Right lobe of liver (tissue), 6 donors: Measurements from ENCODE around the gene ATP2B1. TPM values are rescaled to one million over a fixed set of nuclear protein-coding genes. Genes with fewer than 3 reads are reported as not detected.
"Not testable (repeated sequence)": the region's sequence is repeated elsewhere in the genome, so short reads cannot be mapped to it uniquely, and the experiment has no call there.

Experiments used
- ATAC-seq, 4 donors: fragments of 200-7000 bp; cut with Tn5 transposase; one replicate each; pipeline ENCODE4 v1.9.1; 2020; ENCODE audit warnings: mild to moderate bottlenecking in 4 of 4, moderate library complexity in 4 of 4
- DNase-seq, 3 donors: peaks; one replicate each; pipeline ENCODE4 v3.0.0-alpha.2; 2020
- H3K27ac ChIP-seq, 3 donors: fragments of 200-600 bp; one replicate each; pipeline ENCODE4 v1.8.0; 2022
- H3K27me3 ChIP-seq, 2 donors: fragments of 200-600 bp; one replicate each; pipeline ENCODE4 v1.8.0; 2022
- H3K36me3 ChIP-seq, 4 donors: fragments of 200-600 bp; sonication (generic) in 1 of 4; one replicate each; pipeline versions ENCODE4 v1.5.1 to v1.8.0; 2017 to 2022; ENCODE audit warnings: control low read depth in 1 of 4
- H3K4me1 ChIP-seq, 4 donors: fragments of 200-600 bp; sonication (generic) in 1 of 4; one replicate each; pipeline versions ENCODE4 v1.5.1 to v1.8.0; 2017 to 2022; ENCODE audit warnings: control low read depth in 1 of 4
- H3K4me3 ChIP-seq, 3 donors: fragments of 200-600 bp; one replicate each; pipeline ENCODE4 v1.8.0; 2022
- H3K9me3 ChIP-seq, 4 donors: fragments of 200-600 bp; sonication (generic) in 1 of 4; one replicate each; pipeline versions ENCODE4 v1.5.1 to v1.8.0; 2017 to 2022; ENCODE audit warnings: control low read depth in 1 of 4
- CTCF ChIP-seq, 4 donors: fragments of 200-600 bp in 3 of 4; fragments of 450-650 bp in 1 of 4; IDR thresholded peaks; one replicate each; pipeline versions ENCODE4 v1.5.1 to v1.8.0; 2016 to 2022; ENCODE audit warnings: antibody characterized with exemption in 4 of 4, mild to moderate bottlenecking in 2 of 4
- POLR2A ChIP-seq: fragments of 450-650 bp; IDR thresholded peaks from one replicate; pipeline ENCODE4 v1.6.1; 2017; ENCODE audit warnings: antibody characterized with exemption, mild to moderate bottlenecking
- WGBS: methylation state at CpG from one replicate; pipeline ENCODE4 v1.1.6; 2018; ENCODE audit warnings: low coverage, low lambda C conversion rate; ENCODE audit not compliant: insufficient coverage; ENCODE audit errors: missing lambda C conversion rate; 5-methylcytosine and 5-hydroxymethylcytosine counted together
- intact Hi-C, 2 donors: fragments of 100-400 bp; cut with DNase I; formaldehyde crosslinking; loops; one replicate each; pipeline versions ENCODE4 v1.11.2 to v1.14.1; 2022
- long read RNA-seq: library from polyadenylated mRNA; unstranded; transcript quantifications from one replicate; pipeline ENCODE4 v2.0.0, GENCODE V29; 2019
- total RNA-seq, 6 experiments: library from RNA; depleted of rRNA in 2 of 6; stranded (reverse); fragments of >200 nt in 2 of 6; fragmentation: NEBNext Ultra II Directional in 3 of 6; extraction: Animal tissue kit (Norgen Biotek cat#: 25700) in 3 of 6; gene quantifications; one replicate each; pipeline versions ENCODE4 v1.1.0 to v1.2.4, GENCODE V29; 2016 to 2023
- donor health status: DM: no; HTN: yes; CAD: no.
- donor health status: DM: no; HTN: no; CAD: no.
- donor health status: DM: no; HTN: no; CAD: no.
- donor health status: DM: no; HTN: yes; CAD: no.
- donor health status: DM: no; HTN: yes; CAD: no.

ATP2B1 gene
- total RNA-seq = 10 to 100 TPM; 10.4 to 23.9 (median 17.6) TPM
- long read RNA-seq, partial matches to known transcripts = 5 of 8 reads
- long read RNA-seq, other reads (novel, unspliced or antisense) = 2 of 8 reads

GRCh38 chr12:89708565-89709156 is at the start of gene ATP2B1:
Gene ATP2B1, minus strand, starts transcription at chr12:89708838. Its CDS starts 52,952 bp downstream, at chr12:89655886.
- ATAC-seq = peak; percentile 70 to 82 (median 76)
- no peaks in the 10 kb centered on the region for H3K9me3 ChIP-seq
- intact Hi-C loops = no loop called here

GRCh38 chr12:89757987-89758386 is 49.3 kb upstream of the ATP2B1 start:
- ATAC-seq, H3K27ac ChIP-seq, H3K27me3 ChIP-seq, H3K4me1 ChIP-seq, DNase-seq, H3K4me3 ChIP-seq, H3K9me3 ChIP-seq, H3K36me3 ChIP-seq, intact Hi-C loops: not testable (repeated sequence)
- 69% methylated on average over 1 of the region's 1 CpG for WGBS

More at GRCh38 chr12:89708565-89709156, at the start of gene ATP2B1:
- WGBS = no CpG with 5 or more reads among the region's 84 CpGs
- Histone ChIP-seq H3K4me1 (peaks cover 0 to 12% (median 1%) of the 10 kb centered on the region in 4 donors), H3K36me3 (no peaks in the 10 kb centered on the region), H3K4me3 (peak within 1 kb of the TSS; percentile 81 to 89 (median 82)), H3K27ac (peak within 1 kb of the TSS; percentile 98 to 100 (median 99)), H3K27me3 (peaks cover 0 to 4% of the 10 kb centered on the region in 2 donors)
- TF ChIP-seq CTCF (IDR thresholded peaks at IDR 0.05) (peak in 1 of 4 donors; percentile 24), POLR2A (peak; percentile 97)
- peak; percentile 93 to 95 (median 94) for DNase-seq

DNA sequence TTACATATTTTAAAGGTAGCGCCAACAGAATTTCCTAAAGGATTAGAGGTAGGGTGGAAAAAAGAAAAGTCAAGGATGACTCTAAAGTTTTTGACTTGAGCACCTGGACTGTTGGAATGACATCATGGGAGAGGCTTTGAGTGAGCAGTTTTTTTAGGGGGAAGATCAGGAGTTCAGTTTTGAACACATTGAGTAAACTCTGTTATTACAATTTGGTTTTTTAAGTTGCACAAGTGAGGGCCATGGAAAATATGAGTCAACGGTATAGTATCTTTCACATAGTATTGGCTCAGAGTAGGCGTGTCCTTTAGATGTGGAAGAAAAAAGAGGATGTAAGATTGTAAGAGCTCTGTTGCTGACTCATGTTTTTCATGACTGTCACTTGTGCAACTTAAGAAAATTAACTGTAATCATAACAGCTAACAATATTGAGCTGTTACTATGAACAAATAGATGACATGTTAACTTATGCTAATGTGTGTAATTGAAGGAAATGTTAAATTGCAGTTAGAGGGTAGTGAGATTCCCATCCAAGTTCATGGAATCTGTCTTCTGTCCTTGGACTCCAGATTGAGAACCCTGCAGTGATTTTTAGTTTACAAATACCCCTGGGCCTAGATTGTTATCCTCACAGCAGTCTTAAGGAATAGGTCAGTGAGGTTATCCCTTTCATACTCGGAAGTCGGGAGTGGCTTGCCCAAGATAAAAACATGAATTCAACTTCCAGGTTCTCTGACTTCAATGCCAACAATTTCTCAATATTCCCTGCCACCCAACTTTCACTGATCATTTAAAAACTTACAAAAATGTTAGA is 48.2 kb upstream of the ATP2B1 start:
- Histone ChIP-seq H3K27ac (peak overlapping the region in 2 of 3 donors; percentile 36 to 73), H3K36me3 (no peaks in the 10 kb centered on the region), H3K4me1 (no peaks in the 10 kb centered on the region), H3K9me3 (no peaks in the 10 kb centered on the region), H3K27me3 (no peaks in the 10 kb centered on the region), H3K4me3 (no peak overlapping the region)
- ATAC-seq (peak; percentile 46 to 79 (median 70)), DNase-seq (no peak)
- intact Hi-C loops = no loop called here
- WGBS = 59% methylated on average over 5 of the region's 5 CpGs
- no peak for TF ChIP-seq POLR2A
- no peak for TF ChIP-seq CTCF (IDR thresholded peaks at IDR 0.05)

GRCh38 chr12:89756194-89756584 is 47.6 kb upstream of the ATP2B1 start:
- 42% methylated on average over 4 of the region's 4 CpGs for WGBS
- ATAC-seq (peak in 3 of 4 donors; percentile 41 to 58 (median 53)), DNase-seq (no peak)
- Histone ChIP-seq H3K4me1 (no peaks in the 10 kb centered on the region), H3K27me3 (no peaks in the 10 kb centered on the region), H3K36me3 (no peaks in the 10 kb centered on the region), H3K9me3 (no peaks in the 10 kb centered on the region), H3K27ac (peak overlapping the region in 2 of 3 donors; percentile 36 to 73), H3K4me3 (no peak overlapping the region)
- TF ChIP-seq CTCF (IDR thresholded peaks at IDR 0.05) = no peak
- TF ChIP-seq POLR2A = no peak
- intact Hi-C loops = no loop called here

- no peak for DNase-seq
- no peaks in the 10 kb centered on the region for H3K4me1 ChIP-seq
- no peak overlapping the region for H3K27ac ChIP-seq
- 62% methylated on average over 3 of the region's 3 CpGs for WGBS
- no peaks in the 10 kb centered on the region for H3K9me3 ChIP-seq
- H3K36me3 ChIP-seq = no peaks in the 10 kb centered on the region
- H3K4me3 ChIP-seq = no peak overlapping the region
- no peaks in the 10 kb centered on the region for H3K27me3 ChIP-seq
- TF ChIP-seq CTCF (IDR thresholded peaks at IDR 0.05) (no peak), POLR2A (no peak)
- no peak for ATAC-seq
- intact Hi-C loops = no loop called here
These were observed 45.4 kb upstream of the ATP2B1 start for GRCh38 chr12:89753997-89754396.
